ENCODE measurements around the gene ARHGAP12.

Gene ARHGAP12

DNA sequence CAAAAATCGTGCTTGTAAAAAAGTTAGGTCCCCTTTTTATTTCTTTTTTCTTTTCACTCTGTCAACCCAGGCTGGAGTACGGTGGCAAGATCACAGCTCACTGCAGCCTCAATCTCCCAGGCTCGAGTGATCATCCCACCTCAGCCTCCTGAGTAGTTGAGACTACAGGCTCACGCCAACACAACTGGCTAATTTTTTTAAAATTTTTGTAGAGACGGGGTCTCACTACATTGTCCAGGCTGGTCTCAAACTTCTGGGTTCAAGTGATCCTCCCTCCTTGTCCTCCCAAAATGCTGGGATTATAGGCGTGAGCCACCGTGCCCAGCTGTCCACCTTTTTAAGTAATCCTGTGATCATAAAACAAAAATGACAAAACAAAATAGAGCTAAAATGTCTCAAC is 19.4 kb upstream of the ARHGAP12 start:
- no peak for DNase-seq

- peak; percentile 57 for DNase-seq
Measured at GRCh38 chr10:31947144-31947926, 18.7 kb upstream of the ARHGAP12 start.

GRCh38 chr10:31945392-31945791 is 16.8 kb upstream of the ARHGAP12 start:
- no peak for DNase-seq

- DNase-seq, result no peak
Measured at GRCh38 chr10:31944071-31944433, 15.4 kb upstream of the ARHGAP12 start.

DNA sequence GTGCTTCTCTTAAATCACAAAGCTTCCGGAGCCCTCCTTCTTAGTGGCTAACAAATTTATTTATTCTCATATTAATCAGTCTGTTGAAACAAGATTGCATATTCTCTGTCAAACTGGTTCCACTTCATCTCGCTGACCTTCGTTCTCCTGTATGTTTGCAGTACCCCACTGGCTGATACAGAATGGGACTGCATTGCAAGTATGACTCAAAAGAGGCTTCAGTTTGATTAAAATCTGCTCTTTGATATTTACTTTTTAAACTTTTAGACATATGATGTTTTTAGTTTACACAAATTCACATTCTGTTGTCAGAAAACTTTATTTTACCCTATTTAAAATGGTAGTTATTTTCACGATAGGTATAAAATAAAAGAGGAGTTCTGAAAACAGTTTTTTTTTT is 14.3 kb upstream of the ARHGAP12 start:
- DNase-seq, result no peak

DNA sequence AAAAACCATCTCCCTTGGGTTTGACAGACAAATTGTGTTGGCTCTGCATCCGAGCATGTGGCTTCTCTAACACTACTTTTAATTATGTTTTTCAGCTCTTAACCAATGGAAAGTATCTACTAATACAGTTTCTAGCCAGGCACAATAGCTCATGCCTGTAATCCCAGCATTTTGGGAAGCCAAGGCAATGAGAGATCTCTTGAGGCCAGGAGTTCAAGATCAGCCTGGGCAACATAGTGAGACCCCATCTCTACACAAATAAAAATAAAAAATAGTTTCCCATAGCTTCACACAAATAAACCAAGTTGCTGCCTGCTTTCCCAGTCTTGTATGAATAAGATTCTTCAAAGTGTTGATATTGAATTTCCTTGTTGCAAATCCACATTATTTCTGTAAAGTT is 13.8 kb upstream of the ARHGAP12 start:
- no peak for DNase-seq

DNA sequence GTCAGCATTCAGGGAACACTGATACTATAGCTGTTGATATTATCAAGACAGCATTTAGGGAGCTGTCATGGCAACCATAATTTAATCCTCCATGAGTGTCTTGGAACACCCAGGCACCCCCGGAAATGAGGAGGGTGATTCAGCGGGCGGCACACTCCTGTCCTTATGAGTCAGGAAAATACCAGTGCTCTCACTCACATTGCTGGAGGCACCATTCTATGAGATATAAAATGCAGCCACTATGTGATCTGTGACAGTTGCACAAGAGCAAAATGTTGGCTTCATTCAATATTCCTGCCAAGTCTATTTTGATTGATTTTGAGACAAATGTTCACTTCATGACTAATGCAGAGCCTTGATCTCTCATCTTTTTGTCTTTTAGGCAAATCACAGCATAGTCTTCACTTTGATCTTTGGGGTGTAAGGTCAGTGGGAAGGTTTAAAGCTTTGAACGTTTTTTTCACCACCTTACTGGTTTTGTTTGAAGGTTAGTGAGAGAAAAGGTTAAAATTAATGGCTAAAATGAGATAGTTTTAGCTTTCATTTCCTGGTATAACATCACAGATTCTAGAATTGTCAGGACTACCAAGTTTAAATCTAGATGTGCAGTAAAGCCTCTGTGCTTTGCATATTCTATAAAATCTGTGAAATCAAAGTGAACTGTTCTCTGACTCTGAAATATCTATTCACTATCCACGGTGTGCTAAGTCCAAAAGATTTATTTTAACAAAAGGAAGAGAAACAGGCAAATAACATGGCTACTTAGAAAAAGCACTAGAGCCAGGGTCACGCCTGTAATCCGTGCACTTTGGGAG is 12.4 kb upstream of the ARHGAP12 start:
- no peak for DNase-seq

DNA sequence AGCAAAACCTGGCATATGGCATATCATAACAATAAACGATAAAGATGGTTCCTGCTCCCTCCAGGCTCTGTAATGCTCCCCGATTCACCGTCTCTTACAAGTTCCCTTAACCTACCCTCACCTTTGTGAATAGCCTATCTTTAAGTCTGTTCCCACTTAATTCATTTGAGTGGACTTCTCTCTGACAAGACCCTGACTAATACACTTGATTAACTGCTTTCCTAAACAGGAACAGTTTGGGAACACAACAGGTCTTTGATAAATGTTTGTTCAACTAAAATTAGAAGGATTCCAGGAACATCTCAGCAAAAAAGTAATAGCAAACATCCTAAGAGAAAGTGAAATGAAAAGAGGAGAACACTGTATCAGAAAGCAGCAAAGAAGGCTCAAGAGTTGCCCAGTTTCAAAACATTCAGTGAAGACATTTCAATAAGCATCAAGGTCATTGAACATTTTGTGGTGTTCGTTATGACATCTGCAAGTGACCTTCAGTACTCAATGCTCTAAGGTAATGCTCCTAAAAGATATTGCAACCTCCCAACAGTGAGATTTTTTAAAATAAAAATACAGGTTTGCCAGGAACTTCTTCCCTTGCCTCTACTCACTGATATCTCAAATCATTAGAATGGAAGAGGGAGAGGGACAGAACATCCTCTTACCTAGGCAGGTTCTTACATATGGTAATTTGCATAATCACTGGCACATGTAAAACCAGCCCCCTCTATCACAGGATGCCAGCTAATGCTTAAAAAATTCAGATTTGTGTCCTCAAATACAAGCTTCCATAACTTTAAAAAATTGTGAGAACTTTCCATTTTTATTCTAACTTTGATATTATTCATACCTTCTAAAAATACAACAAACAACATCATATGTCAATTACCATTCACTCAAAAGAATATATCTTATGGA is 11.4 kb upstream of the ARHGAP12 start:
- no peak for DNase-seq

DNA sequence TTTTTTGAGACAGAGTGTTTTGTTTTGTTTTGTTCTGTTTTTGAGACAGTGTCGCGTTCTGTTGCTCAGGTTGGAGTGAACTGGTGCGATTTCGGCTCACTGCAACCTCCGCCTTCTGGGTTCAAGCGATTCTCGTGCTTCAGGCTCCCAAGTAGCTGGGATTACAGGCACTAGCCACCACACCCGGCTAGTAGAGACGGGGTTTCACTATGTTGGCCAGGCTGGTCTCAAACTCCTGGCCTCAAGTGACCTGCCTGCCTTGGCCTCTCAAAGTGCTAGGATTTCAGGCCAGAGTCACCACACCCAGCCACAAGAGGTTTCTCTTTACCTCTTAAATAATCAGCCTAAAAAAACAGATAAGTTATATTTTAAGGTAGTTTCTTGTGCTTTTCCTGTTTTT is 8.7 kb upstream of the ARHGAP12 start:
- no peak for DNase-seq

DNA sequence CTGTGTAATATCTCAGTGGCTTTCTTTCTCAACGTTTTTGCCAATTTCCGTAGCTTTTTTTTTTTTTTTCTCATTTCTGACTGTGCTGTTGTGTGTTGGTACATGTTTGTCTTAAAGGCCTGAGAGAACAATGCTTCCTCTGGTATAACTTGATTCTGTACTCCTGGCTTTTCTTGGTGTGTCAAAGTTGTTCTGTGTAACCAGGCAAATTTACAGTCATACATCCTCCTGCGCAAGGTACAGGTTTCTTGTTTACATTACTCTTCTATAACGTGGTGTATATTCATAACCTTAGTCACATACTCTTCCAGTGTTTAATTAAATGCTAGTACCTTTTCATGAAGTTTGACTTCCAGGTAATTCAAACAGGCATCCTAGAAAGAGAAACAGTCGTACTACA is 8.3 kb upstream of the ARHGAP12 start:
- DNase-seq, result no peak

- DNase-seq, result no peak
Measured at GRCh38 chr10:31936086-31936485, 7.5 kb upstream of the ARHGAP12 start.

- DNase-seq, result no peak
Measured at GRCh38 chr10:31935678-31936077, 7.0 kb upstream of the ARHGAP12 start.

- DNase-seq, result no peak
Measured at GRCh38 chr10:31932838-31933237, 4.2 kb upstream of the ARHGAP12 start.

- DNase-seq, result no peak
Measured at GRCh38 chr10:31930856-31931255, 2.2 kb upstream of the ARHGAP12 start.

DNA sequence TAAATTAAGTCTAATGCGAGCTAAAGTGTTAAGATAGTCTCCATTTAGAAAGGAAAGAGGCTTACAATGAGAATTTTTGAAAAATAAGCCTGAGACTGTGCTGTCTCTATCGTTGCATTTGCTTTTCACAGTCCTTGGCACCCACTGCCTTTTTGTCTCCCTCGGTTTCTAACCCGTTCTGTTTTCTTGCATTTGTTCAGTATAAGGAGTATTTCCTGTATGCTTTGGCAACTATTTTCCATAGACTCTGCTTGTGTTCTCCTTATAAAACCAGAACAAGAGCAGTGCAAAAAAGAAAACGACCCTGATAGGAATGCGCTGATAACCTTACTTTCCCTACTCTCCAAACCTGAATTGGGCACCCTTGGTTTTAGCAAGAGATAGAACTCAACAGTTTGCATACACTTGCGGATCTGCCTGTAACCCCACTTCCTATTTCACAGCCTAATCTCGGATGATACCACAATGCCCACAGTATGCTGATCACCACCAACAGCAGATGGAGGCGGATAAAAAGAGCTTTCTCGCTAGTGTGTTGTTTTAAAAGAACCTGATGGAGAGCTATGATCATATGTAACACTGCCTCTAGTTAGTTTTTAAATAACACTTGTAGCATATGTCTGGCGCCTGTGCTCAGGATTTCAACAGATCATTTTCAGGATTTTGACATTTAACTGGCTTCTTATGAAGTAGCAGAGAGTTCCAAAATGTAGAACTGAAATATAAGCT is 1.6 kb upstream of the ARHGAP12 start:
- no peak for DNase-seq

- DNase-seq, result no peak
Measured at GRCh38 chr10:31929261-31930022, 811 bp upstream of the ARHGAP12 start.

DNA sequence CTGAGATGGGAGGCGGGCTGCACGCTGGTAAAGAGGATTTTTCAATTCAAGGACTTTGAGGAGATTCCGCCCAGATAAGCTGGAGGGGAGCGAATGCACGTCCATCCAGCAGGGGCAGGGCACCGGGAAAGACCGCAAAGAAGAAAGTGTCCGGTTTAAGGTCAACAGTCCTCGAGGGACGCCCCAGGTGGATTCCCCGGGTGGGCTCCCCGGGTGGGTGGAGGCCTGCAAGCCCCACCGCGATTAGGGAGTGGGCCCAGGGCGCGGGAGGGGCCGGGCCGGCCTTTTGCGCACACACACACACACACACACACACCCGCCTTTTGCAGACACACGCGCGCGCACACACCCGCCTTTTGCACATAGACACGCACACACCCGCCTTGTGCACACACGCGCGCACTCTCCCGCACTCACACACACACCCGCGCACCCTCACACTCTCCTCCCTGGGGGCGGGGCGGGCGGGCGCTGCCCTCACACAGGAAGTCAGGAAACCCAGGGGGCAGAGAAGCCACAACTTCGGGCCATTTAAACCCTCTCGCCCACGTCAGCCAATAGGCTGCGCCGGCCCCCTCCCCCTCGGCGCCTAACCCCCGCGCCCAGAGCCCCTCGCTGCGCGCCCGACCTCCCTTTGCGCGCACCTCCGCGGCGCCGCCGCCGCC is 615 bp downstream of the ARHGAP12 start:
- DNase-seq, result peak; percentile 39

GRCh38 chr10:31927565-31927883 is 1.1 kb downstream of the ARHGAP12 start:
- DNase-seq, result no peak

- no peak for DNase-seq
Measured at GRCh38 chr10:31926765-31927564, 1.7 kb downstream of the ARHGAP12 start.

DNA sequence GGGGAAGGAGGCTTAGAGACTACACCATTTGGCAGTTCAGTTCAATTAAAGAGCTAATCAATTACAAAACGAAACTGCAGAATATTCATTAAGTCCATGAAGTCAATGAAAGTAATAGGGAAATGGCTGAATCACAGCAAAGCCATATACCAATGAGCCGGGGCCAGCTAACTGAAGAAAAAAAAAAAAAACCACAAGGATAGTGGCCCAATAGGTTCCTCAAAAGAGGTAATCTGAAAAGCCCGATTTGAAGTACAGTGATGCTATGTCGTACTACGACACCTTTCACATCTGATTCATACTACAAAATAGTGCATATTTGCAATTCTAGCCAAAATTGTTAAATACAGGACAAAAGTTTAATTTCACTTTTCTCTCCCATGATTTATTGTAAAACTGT is 2.5 kb downstream of the ARHGAP12 start:
- DNase-seq, result no peak

GRCh38 chr10:31924833-31925232 is 3.8 kb downstream of the ARHGAP12 start:
- no peak for DNase-seq
